GM12873 (cell line): ENCODE data around the gene ZNF3.

Experiments used
- TF ChIP-seq, protein P1 (sequence below): IDR thresholded peaks from 2 replicates; pipeline ENCODE4 v1.5.1; 2012; ENCODE audit warnings: low read depth, mild to moderate bottlenecking, moderate library complexity, low read length, control low read depth; ENCODE audit not compliant: insufficient read depth; ENCODE audit errors: missing control alignments

The ZNF3 gene

DNA sequence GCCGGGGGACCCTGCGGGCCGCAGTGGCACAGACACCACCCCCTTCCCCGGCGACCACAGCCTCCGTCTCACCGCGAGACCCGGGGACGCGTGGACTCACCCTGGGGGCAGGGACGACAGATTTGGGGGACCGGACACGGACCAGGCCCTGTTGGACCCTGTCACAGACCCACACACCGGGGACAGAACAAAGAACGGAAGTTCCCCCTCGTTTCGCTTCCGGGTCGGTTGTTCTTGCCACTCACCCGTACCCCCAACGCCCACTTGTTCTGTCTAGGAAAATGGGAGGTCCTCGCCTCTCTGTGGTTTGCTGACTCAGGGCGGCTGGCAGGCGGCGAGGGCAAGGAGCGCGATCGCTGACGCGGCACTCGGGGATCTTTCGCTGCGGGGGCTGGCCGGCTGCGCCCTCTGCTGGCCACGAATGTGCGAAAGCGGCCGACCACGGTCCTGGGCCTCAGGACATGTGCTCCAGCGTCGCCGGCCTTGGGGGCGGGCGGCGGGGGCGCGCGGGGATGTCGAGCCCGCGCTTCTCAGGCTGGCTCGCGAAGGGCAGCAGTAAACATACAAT, at the start of gene ZNF3:
TSS of gene ZNF3 (minus strand) at position 189 of the 568 bp plus-strand sequence. CDS start 4,366 bp downstream, outside the sequence.
- TF ChIP-seq, protein P1, sequence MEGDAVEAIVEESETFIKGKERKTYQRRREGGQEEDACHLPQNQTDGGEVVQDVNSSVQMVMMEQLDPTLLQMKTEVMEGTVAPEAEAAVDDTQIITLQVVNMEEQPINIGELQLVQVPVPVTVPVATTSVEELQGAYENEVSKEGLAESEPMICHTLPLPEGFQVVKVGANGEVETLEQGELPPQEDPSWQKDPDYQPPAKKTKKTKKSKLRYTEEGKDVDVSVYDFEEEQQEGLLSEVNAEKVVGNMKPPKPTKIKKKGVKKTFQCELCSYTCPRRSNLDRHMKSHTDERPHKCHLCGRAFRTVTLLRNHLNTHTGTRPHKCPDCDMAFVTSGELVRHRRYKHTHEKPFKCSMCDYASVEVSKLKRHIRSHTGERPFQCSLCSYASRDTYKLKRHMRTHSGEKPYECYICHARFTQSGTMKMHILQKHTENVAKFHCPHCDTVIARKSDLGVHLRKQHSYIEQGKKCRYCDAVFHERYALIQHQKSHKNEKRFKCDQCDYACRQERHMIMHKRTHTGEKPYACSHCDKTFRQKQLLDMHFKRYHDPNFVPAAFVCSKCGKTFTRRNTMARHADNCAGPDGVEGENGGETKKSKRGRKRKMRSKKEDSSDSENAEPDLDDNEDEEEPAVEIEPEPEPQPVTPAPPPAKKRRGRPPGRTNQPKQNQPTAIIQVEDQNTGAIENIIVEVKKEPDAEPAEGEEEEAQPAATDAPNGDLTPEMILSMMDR: peak; percentile 82

DNA sequence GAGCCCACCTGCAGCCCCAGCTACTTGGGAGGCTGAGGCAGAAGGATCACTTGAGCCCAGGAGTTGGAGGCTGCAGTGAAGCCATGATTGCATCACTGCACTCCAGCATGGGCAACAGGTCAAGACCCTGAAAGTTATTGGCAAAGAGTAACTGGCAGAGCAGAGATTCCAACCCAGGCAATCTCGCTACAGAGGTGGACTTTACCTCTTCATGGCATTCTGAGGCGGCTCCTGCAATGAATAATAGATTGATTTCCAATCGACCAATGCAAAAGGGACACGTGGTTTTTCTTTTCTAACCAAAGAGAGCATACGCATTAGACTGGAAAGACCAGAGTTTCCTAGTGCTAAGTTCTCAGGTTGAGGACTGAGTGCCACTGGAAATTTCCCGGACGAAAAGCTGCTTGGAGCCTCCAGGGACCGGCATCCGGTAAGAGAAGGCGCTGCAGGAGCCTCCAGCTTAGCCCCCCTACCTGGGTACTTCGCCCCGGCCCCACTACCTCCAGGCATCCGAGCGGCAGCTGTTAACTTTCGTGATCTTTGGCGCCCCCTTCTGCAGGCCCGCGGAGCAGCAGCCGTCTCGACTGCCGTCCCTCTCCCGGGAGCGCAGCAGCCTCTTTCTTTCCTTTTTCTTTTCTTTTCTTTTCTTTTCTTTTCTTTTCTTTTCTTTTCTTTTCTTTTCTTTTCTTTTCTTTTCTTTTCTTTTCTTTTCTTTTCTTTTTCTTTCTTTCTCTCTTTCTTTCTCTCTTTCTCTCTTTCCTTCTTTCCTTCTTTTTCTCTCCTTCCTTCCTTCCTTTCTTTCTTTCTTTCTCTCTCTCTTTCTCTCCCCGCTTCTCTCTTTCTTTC, 49.3 kb upstream of the ZNF3 start:
- TF ChIP-seq, protein P1: peak; percentile 81

DNA sequence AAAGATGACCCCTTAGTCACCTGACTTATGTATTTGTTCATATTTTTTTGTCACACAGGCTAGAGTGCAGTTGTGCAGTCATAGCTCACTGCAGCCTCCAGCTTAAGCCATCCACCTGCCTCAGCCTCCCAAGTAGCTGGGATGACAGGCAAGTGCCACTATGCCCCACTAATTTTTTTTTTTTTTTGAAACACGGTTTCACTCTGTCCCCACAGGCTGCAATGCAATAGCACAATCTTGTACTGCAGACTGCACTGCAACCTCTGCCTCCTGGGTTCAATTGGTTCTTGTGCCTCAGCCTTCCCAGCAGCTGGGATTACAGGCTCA, 47.1 kb upstream of the ZNF3 start:
- TF ChIP-seq, protein P1: no peak

DNA sequence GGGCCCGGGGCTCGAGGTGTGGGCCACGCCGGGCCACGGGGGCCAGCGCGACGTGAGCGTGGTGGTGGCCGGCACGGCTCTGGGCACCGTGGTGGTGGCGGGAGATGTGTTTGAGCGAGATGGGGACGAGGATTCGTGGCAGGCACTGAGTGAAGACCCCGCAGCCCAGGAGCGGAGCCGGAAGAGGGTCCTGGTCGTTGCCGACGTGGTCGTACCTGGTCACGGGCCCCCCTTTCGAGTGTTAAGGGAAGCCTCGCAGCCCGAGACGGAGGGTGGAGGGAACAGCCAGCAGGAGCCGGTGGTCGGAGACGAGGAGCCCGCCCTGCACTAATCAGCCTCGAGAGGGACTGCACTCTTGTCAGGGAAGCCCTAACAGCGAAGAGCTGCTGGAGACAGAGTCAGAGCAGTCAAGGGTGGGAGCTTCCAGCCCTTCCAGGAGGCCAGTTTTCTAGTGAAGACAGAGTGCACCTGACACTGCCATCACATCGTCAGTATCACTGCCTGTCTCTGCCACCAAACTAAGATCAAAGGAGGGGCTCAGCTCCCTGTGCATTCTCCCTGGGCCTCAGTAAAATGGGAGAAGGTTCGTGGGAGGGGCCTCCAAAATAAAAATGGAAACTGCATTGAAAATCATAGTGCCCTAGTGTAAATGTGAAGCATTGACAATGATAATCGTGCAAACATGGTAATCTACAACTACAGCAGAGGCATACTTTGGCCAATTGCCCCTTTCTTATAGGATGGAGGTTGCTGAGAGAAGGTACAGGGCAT, 46.5 kb upstream of the ZNF3 start:
- TF ChIP-seq, protein P1: peak; percentile 1

DNA sequence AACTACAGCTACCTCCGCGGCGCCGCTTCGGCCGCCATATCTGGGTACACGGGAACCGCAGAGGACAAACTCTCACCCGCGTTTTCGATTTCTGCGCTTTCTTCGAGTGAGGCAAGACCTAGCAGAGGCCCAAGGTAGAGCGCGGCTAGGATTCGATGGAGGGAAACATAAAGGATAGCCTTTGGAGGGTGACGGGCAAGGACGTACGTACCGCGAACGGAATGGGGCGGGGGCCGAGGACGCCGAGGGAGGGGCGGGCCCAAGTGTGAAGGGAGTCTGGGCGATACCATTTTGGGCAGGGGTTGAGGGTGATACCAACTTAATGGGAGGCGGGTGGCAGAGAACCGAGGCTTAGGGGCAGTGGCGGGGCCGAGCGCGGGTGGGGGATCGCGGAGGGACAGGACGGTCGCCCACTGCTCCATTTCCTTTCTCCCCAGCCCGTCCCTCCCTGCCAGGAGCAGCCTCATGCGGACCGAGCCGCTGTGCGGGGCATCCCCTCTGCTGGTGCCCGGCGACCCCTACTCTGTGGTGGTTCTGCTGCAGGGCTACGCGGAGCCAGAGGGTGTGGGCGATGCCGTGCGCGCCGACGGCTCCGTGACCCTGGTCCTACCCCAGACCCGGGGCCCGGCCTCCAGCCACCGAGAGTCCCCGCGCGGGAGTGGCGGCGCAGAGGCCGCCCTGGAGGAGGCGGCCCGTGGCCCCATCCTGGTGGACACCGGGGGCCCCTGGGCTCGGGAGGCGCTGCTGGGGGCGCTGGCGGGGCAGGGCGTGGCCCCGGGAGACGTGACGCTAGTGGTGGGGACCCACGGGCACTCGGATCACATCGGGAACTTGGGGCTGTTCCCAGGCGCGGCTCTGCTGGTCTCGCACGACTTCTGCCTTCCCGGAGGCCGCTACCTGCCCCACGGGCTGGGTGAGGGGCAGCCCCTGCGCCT, 45.7 kb upstream of the ZNF3 start, which contains the start of gene MBLAC1:
TSS of gene MBLAC1 (plus strand) at position 37 of the 935 bp plus-strand sequence. CDS start at position 466, 429 bp downstream.
- TF ChIP-seq, protein P1: peak; percentile 7

DNA sequence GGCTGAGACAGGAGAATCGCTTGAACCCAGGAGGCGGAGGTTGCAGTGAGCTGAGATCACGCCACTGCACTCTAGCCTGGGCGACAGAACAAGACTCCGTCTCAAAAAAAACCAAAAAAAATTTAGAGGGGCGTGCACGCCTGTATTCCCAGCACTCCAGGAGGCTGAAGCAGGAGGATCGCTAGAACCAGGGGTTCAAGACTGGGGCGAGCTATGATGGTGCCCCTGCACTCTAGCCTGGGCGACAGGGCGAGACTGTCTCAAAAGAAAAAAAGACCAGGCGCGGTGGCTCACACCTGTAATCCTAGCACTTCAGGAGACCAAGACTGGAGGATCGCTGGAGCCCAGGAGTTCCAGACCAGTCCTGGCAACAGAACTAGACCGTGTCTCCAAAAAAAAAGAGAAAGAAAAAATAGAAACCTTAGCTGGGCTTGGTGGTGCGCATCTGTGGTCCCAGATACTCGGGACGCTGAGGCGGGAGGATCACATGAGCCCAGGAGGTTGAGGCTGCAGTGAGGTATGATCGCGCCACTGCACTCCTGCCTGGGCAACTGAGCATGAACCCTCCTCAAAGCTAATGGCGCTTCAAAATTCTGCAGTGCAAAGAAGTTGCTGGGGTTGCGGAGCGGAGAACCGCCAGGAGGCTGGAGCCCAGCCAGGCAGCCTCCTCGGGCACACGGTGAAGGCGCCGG, 44.9 kb upstream of the ZNF3 start:
- TF ChIP-seq, protein P1: peak; percentile 15
